ENCODE data around the gene RGS10. TPM values are rescaled to one million over a fixed set of nuclear protein-coding genes. Genes with fewer than 3 reads are reported as not detected.

Gene RGS10
- total RNA-seq, 1 experiment from 2014 or later, result 22.6 TPM

GRCh38 chr10:119555178-119555784 lies 12.8 kb upstream of the RGS10 start (continued):
- TF ChIP-seq ZNF532 (CRISPR knock-in tag; IDR thresholded peaks at IDR 0.05; ENCODE audit: borderline replicate concordance) (no peak), ZNF396 (CRISPR knock-in tag; IDR thresholded peaks at IDR 0.05; ENCODE audit: borderline replicate concordance) (no peak), ZNF121 (CRISPR knock-in tag; IDR thresholded peaks at IDR 0.05) (no peak), E2F5 (CRISPR knock-in tag; IDR thresholded peaks at IDR 0.05) (no peak), ZNF138 (CRISPR knock-in tag; conservative IDR thresholded peaks at IDR 0.05) (no peak), ERG (CRISPR knock-in tag; IDR thresholded peaks at IDR 0.05) (no peak), AFF4 (CRISPR knock-in tag; IDR thresholded peaks at IDR 0.05; ENCODE audit: borderline replicate concordance) (no peak), PRDM15 (CRISPR knock-in tag; IDR thresholded peaks at IDR 0.05) (no peak), CREB1 (CRISPR knock-in tag; IDR thresholded peaks at IDR 0.05) (no peak), ZNF416 (CRISPR knock-in tag; IDR thresholded peaks at IDR 0.05) (no peak)

GRCh38 chr10:119550827-119551226 lies 8.3 kb upstream of the RGS10 start:
- CTCF ChIA-PET, result no interaction called here

More at GRCh38 chr10:119550827-119551226, 8.3 kb upstream of the RGS10 start:
- Mint-ChIP-seq H3K9me3 (no peaks in the 10 kb centered on the region), H3K27ac (no peak overlapping the region), H3K4me1 (0 out of 2 replicates have a peak, but pooled peaks cover 3% of the 10 kb centered on the region), H3K27me3 (ENCODE audit: low read depth) (peaks cover 4% of the 10 kb centered on the region), H3K4me3 (no peak overlapping the region), H3K36me3 (no peaks in the 10 kb centered on the region)
- POLR2A ChIA-PET, result no interaction called here
- DNase-seq (ENCODE audit: low spot score), result no peak
- TF ChIP-seq FOXP1 (CRISPR knock-in tag; IDR thresholded peaks at IDR 0.05; ENCODE audit: borderline replicate concordance), result no peak
- no peak for TF ChIP-seq MYBL2 (CRISPR knock-in tag; IDR thresholded peaks at IDR 0.05)
- TF ChIP-seq ZNF396 (CRISPR knock-in tag; IDR thresholded peaks at IDR 0.05; ENCODE audit: borderline replicate concordance), result no peak
- no peak for ATAC-seq

Data from WTC11 (cell line).